Neural progenitor cell (in vitro differentiated cells): ENCODE measurements around the gene BTBD9. TPM values are rescaled to one million over a fixed set of nuclear protein-coding genes. Genes with fewer than 3 reads are reported as not detected.

Source experiments
- DNase-seq: peaks from one replicate; pipeline ENCODE4 v3.0.0-alpha.2; 2016; ENCODE audit warnings: low spot score
- H2AFZ ChIP-seq: fragments of 200-600 bp; sonication (generic); replicated peaks from 2 replicates; pipeline ENCODE4 v1.6.1; 2016; ENCODE audit warnings: antibody characterized with exemption
- H3F3A ChIP-seq: fragments of 200-600 bp; sonication (generic); 2 replicates; pipeline ENCODE4 v1.6.1; 2016; ENCODE audit warnings: antibody characterized with exemption, low read depth
- H3K27ac ChIP-seq: fragments of 200-600 bp; sonication (generic); 2 replicates; pipeline ENCODE4 v1.5.1; 2016; ENCODE audit warnings: mild to moderate bottlenecking
- H3K27me3 ChIP-seq: fragments of 200-600 bp; sonication (generic); 2 replicates; pipeline ENCODE4 v1.6.1; 2016; ENCODE audit warnings: mild to moderate bottlenecking, moderate library complexity
- H3K36me3 ChIP-seq: fragments of 200-600 bp; sonication (generic); 2 replicates; pipeline ENCODE4 v1.5.1; 2016
- H3K4me1 ChIP-seq: fragments of 200-600 bp; sonication (generic); 2 replicates; pipeline ENCODE4 v1.6.1; 2016; ENCODE audit warnings: mixed run types
- H3K4me2 ChIP-seq: fragments of 200-600 bp; sonication (generic); 2 replicates; pipeline ENCODE4 v1.6.1; 2016
- H3K4me3 ChIP-seq: fragments of 200-600 bp; sonication (generic); 2 replicates; pipeline ENCODE4 v1.5.1; 2016
- H3K79me2 ChIP-seq: fragments of 200-600 bp; sonication (generic); 2 replicates; pipeline ENCODE4 v1.6.1; 2016; ENCODE audit warnings: low read depth
- H3K9ac ChIP-seq: fragments of 200-600 bp; sonication (generic); 2 replicates; pipeline ENCODE4 v1.6.1; 2016
- H3K9me3 ChIP-seq: fragments of 200-600 bp; sonication (generic); 2 replicates; pipeline ENCODE4 v1.5.1; 2016; ENCODE audit warnings: low read depth
- H4K20me1 ChIP-seq: fragments of 200-600 bp; sonication (generic); 2 replicates; pipeline ENCODE4 v1.6.1; 2016; ENCODE audit warnings: low read depth
- H3K27ac Mint-ChIP-seq: 3 replicates; pipeline ENCODE4 v1.8.0; 2021; ENCODE audit warnings: mixed read lengths
- H3K27me3 Mint-ChIP-seq: 2 replicates; pipeline ENCODE4 v1.8.0; 2022; ENCODE audit warnings: low read depth, mild to moderate bottlenecking, inconsistent platforms, moderate library complexity, mixed read lengths; ENCODE audit not compliant: insufficient read depth
- H3K36me3 Mint-ChIP-seq: 3 replicates; pipeline ENCODE4 v1.8.0; 2021; ENCODE audit warnings: mixed read lengths
- H3K4me1 Mint-ChIP-seq: 3 replicates; pipeline ENCODE4 v1.8.0; 2021; ENCODE audit warnings: mixed read lengths
- H3K4me3 Mint-ChIP-seq: 3 replicates; pipeline ENCODE4 v1.8.0; 2021; ENCODE audit warnings: mild to moderate bottlenecking, moderate library complexity, mixed read lengths
- H3K9me3 Mint-ChIP-seq: 3 replicates; pipeline ENCODE4 v1.8.0; 2020; ENCODE audit warnings: mixed read lengths
- CTCF ChIP-seq: fragments of 200-600 bp; sonication (generic); IDR thresholded peaks from 2 replicates; pipeline ENCODE4 v1.5.1; 2017; ENCODE audit warnings: antibody characterized with exemption, mild to moderate bottlenecking
- EZH2 ChIP-seq: fragments of 200-600 bp; sonication (generic); IDR thresholded peaks from 2 replicates; pipeline ENCODE4 v1.6.1; 2017; ENCODE audit warnings: antibody characterized with exemption, mild to moderate bottlenecking, moderate library complexity
- EZH2phosphoT487 ChIP-seq: fragments of 200-600 bp; sonication (generic); IDR thresholded peaks from 2 replicates; pipeline ENCODE4 v1.6.1; 2017; ENCODE audit warnings: antibody characterized with exemption
- total RNA-seq: library from RNA; depleted of rRNA; stranded (reverse); fragments of >200 nt; gene quantifications from 2 replicates; pipeline ENCODE4 v1.2.3, GENCODE V29; 2015; ENCODE audit warnings: low replicate concordance

The BTBD9 gene
- total RNA-seq, 1 donor from 2014 or later = 16.9 TPM

- no peak overlapping the region for H3K4me2 ChIP-seq
These were observed 61.7 kb downstream of the BTBD9 start for GRCh38 chr6:38578075-38578474.

GRCh38 chr6:38577492-38577891, 62.2 kb downstream of the BTBD9 start:
- no peak overlapping the region for H2AFZ ChIP-seq
- no peaks in the 10 kb centered on the region for H3K9me3 ChIP-seq
- H4K20me1 ChIP-seq = no peaks in the 10 kb centered on the region
- no peaks in the 10 kb centered on the region for H3K4me1 ChIP-seq
- H3K36me3 ChIP-seq = no peaks in the 10 kb centered on the region
- Mint-ChIP-seq H3K27me3 (no peaks in the 10 kb centered on the region), H3K4me1 (no peaks in the 10 kb centered on the region), H3K4me3 (no peak overlapping the region), H3K27ac (no peak overlapping the region), H3K9me3 (no peaks in the 10 kb centered on the region), H3K36me3 (peaks cover 5% of the 10 kb centered on the region)
- TF ChIP-seq EZH2 = no peak
- TF ChIP-seq CTCF = no peak
- TF ChIP-seq EZH2phosphoT487 = no peak
- no peak overlapping the region for H3K9ac ChIP-seq
- H3K4me3 ChIP-seq = no peak overlapping the region
- no peaks in the 10 kb centered on the region for H3K27me3 ChIP-seq
- no peak overlapping the region for H3K27ac ChIP-seq
- H3K4me2 ChIP-seq = no peak overlapping the region
- H3F3A ChIP-seq = no peaks in the 10 kb centered on the region
- no peaks in the 10 kb centered on the region for H3K79me2 ChIP-seq
- no peak for DNase-seq

More at GRCh38 chr6:38578075-38578474, 61.7 kb downstream of the BTBD9 start:
- H3K9me3 ChIP-seq = no peaks in the 10 kb centered on the region
- H3K4me3 ChIP-seq = no peak overlapping the region
- H3F3A ChIP-seq = no peaks in the 10 kb centered on the region
- Mint-ChIP-seq H3K36me3 (peaks cover 5% of the 10 kb centered on the region), H3K27ac (no peak overlapping the region), H3K27me3 (no peaks in the 10 kb centered on the region), H3K9me3 (no peaks in the 10 kb centered on the region), H3K4me1 (no peaks in the 10 kb centered on the region), H3K4me3 (no peak overlapping the region)
- H3K4me1 ChIP-seq = no peaks in the 10 kb centered on the region
- no peak overlapping the region for H3K9ac ChIP-seq
- no peak for DNase-seq
- TF ChIP-seq EZH2phosphoT487 (no peak), EZH2 (no peak), CTCF (no peak)
- H3K27me3 ChIP-seq = no peaks in the 10 kb centered on the region
- H2AFZ ChIP-seq = no peak overlapping the region
- no peak overlapping the region for H3K27ac ChIP-seq
- no peaks in the 10 kb centered on the region for H4K20me1 ChIP-seq
- no peaks in the 10 kb centered on the region for H3K79me2 ChIP-seq
- no peaks in the 10 kb centered on the region for H3K36me3 ChIP-seq

GRCh38 chr6:38573801-38574395, 65.8 kb downstream of the BTBD9 start:
- no peak overlapping the region for H3K27ac Mint-ChIP-seq
- no peak overlapping the region for H3K4me3 Mint-ChIP-seq
- Histone ChIP-seq H3K4me3 (no peak overlapping the region), H3K9ac (no peak overlapping the region), H3K79me2 (no peaks in the 10 kb centered on the region), H3K4me1 (peaks cover 10% of the 10 kb centered on the region), H3K36me3 (no peaks in the 10 kb centered on the region), H3K4me2 (no peak overlapping the region), H3K9me3 (no peaks in the 10 kb centered on the region), H2AFZ (no peak overlapping the region), H3K27me3 (no peaks in the 10 kb centered on the region), H3K27ac (no peak overlapping the region), H3F3A (no peaks in the 10 kb centered on the region), H4K20me1 (peaks cover 1% of the 10 kb centered on the region)
- no peak for DNase-seq
- no peaks in the 10 kb centered on the region for H3K4me1 Mint-ChIP-seq
- H3K36me3 Mint-ChIP-seq = peaks cover 5% of the 10 kb centered on the region
- no peaks in the 10 kb centered on the region for H3K27me3 Mint-ChIP-seq
- no peaks in the 10 kb centered on the region for H3K9me3 Mint-ChIP-seq
- TF ChIP-seq EZH2 = no peak
- TF ChIP-seq EZH2phosphoT487 = no peak
- TF ChIP-seq CTCF = no peak
